MM.1S (cell line): ENCODE results near the gene SPEM1.

Experiments
- DNase-seq: peaks from one replicate; pipeline ENCODE4 v3.0.0-alpha.2; 2015
- H2AFZ ChIP-seq: fragments of 300-600 bp; sonication (generic); 2 replicates; pipeline ENCODE4 v1.6.0; 2016; ENCODE audit warnings: antibody characterized with exemption, low read length
- H3F3A ChIP-seq: fragments of 300-600 bp; sonication (generic); 2 replicates; pipeline ENCODE4 v1.6.1; 2016; ENCODE audit warnings: mild to moderate bottlenecking, antibody characterized with exemption, low read length, moderate library complexity, mixed read lengths; ENCODE audit not compliant: insufficient read depth
- H3K27ac ChIP-seq: fragments of 300-600 bp; sonication (generic); 2 replicates; pipeline ENCODE4 v1.5.1; 2016; ENCODE audit warnings: mild to moderate bottlenecking, low read length
- H3K27me3 ChIP-seq: fragments of 300-600 bp; sonication (generic); replicated peaks from 2 replicates; pipeline ENCODE4 v1.6.0; 2016; ENCODE audit warnings: low read length; ENCODE audit not compliant: insufficient read depth
- H3K36me3 ChIP-seq: fragments of 300-600 bp; sonication (generic); replicated peaks from 2 replicates; pipeline ENCODE4 v1.6.1; 2016; ENCODE audit warnings: mild to moderate bottlenecking, low read length, mixed read lengths; ENCODE audit not compliant: insufficient read depth
- H3K4me1 ChIP-seq: fragments of 300-600 bp; sonication (generic); 2 replicates; pipeline ENCODE4 v1.6.1; 2016; ENCODE audit warnings: low read length, mixed read lengths
- H3K4me2 ChIP-seq: fragments of 300-600 bp; sonication (generic); 2 replicates; pipeline ENCODE4 v1.6.0; 2016; ENCODE audit warnings: low read depth, low read length
- H3K4me3 ChIP-seq: fragments of 300-600 bp; sonication (generic); 2 replicates; pipeline ENCODE4 v1.5.1; 2016; ENCODE audit warnings: low read length, mixed read lengths
- H3K79me2 ChIP-seq: fragments of 300-600 bp; sonication (generic); 2 replicates; pipeline ENCODE4 v1.6.1; 2016; ENCODE audit warnings: mixed run types, low read length, mixed read lengths
- H3K9ac ChIP-seq: fragments of 300-600 bp; sonication (generic); 2 replicates; pipeline ENCODE4 v1.6.1; 2016; ENCODE audit warnings: low read length, mixed read lengths
- H3K9me2 ChIP-seq: fragments of 300-600 bp; sonication (generic); replicated peaks from 2 replicates; pipeline ENCODE4 v1.6.1; 2016; ENCODE audit warnings: mild to moderate bottlenecking, low read length, mixed read lengths; ENCODE audit not compliant: insufficient read depth
- H3K9me3 ChIP-seq: fragments of 300-600 bp; sonication (generic); replicated peaks from 2 replicates; pipeline ENCODE4 v1.6.1; 2016; ENCODE audit warnings: mild to moderate bottlenecking, low read length, mixed read lengths; ENCODE audit not compliant: insufficient read depth
- H4K20me1 ChIP-seq: fragments of 300-600 bp; sonication (generic); 2 replicates; pipeline ENCODE4 v1.6.1; 2016; ENCODE audit warnings: mild to moderate bottlenecking, low read length, moderate library complexity, mixed read lengths; ENCODE audit not compliant: insufficient read depth
- CTCF ChIP-seq: fragments of 300-600 bp; sonication (generic); IDR thresholded peaks from 2 replicates; pipeline ENCODE4 v1.5.1; 2016; ENCODE audit warnings: antibody characterized with exemption, low read length, mixed read lengths
- EZH2 ChIP-seq: fragments of 300-600 bp; sonication (generic); optimal IDR thresholded peaks from 2 replicates; pipeline ENCODE3; 2017; ENCODE audit warnings: low read depth, mild to moderate bottlenecking, antibody characterized with exemption, low read length, mixed read lengths
- EZH2phosphoT487 ChIP-seq: fragments of 300-600 bp; sonication (generic); IDR thresholded peaks from 2 replicates; pipeline ENCODE4 v1.6.1; 2018; ENCODE audit warnings: antibody characterized with exemption, low read length

Gene SPEM1

GRCh38 chr17:7448461-7448860 lies 28.3 kb downstream of the SPEM1 start:
- no peaks in the 10 kb centered on the region for H3K4me1 ChIP-seq
- no peaks in the 10 kb centered on the region for H3K9me3 ChIP-seq
- no peak overlapping the region for H3K27ac ChIP-seq
- no peaks in the 10 kb centered on the region for H4K20me1 ChIP-seq
- no peak overlapping the region for H2AFZ ChIP-seq
- H3K4me3 ChIP-seq = no peak overlapping the region
- H3K36me3 ChIP-seq = no peaks in the 10 kb centered on the region
- no peak overlapping the region for H3K4me2 ChIP-seq
- no peaks in the 10 kb centered on the region for H3F3A ChIP-seq
- H3K9ac ChIP-seq = no peak overlapping the region
- no peaks in the 10 kb centered on the region for H3K9me2 ChIP-seq
- H3K79me2 ChIP-seq = no peaks in the 10 kb centered on the region
- TF ChIP-seq CTCF (no peak), EZH2 (no peak), EZH2phosphoT487 (no peak)
- peaks cover 53% of the 10 kb centered on the region for H3K27me3 ChIP-seq
- DNase-seq = no peak

- no peaks in the 10 kb centered on the region for H4K20me1 ChIP-seq
- H3K27ac ChIP-seq = no peak overlapping the region
- no peak overlapping the region for H3K4me3 ChIP-seq
- DNase-seq = no peak
- no peaks in the 10 kb centered on the region for H3K36me3 ChIP-seq
- no peak overlapping the region for H2AFZ ChIP-seq
- H3K4me2 ChIP-seq = no peak overlapping the region
- H3K9me2 ChIP-seq = no peaks in the 10 kb centered on the region
- no peaks in the 10 kb centered on the region for H3K9me3 ChIP-seq
- H3K4me1 ChIP-seq = no peaks in the 10 kb centered on the region; the same call in 1 of the 2 replicates
- no peaks in the 10 kb centered on the region for H3K27me3 ChIP-seq
- TF ChIP-seq EZH2phosphoT487 (no peak), CTCF (no peak), EZH2 (no peak)
- H3F3A ChIP-seq = peaks cover 14% of the 10 kb centered on the region
- no peaks in the 10 kb centered on the region for H3K79me2 ChIP-seq
- H3K9ac ChIP-seq = no peak overlapping the region
Observed at GRCh38 chr17:7459961-7460545, 39.9 kb downstream of the SPEM1 start.

GRCh38 chr17:7460850-7461660 lies 40.9 kb downstream of the SPEM1 start:
- TF ChIP-seq EZH2 = no peak
- H3F3A ChIP-seq = peaks cover 10% of the 10 kb centered on the region
- H3K36me3 ChIP-seq = no peaks in the 10 kb centered on the region
- H3K9me3 ChIP-seq = no peaks in the 10 kb centered on the region
- H4K20me1 ChIP-seq = no peaks in the 10 kb centered on the region
- no peak overlapping the region for H3K4me3 ChIP-seq
- H3K27ac ChIP-seq = no peak overlapping the region
- H3K4me2 ChIP-seq = no peak overlapping the region
- H3K4me1 ChIP-seq = no peaks in the 10 kb centered on the region; the same call in 1 of the 2 replicates
- H2AFZ ChIP-seq = no peak overlapping the region
- DNase-seq = no peak
- H3K9me2 ChIP-seq = no peaks in the 10 kb centered on the region
- no peak overlapping the region for H3K9ac ChIP-seq
- H3K27me3 ChIP-seq = no peaks in the 10 kb centered on the region
- H3K79me2 ChIP-seq = no peaks in the 10 kb centered on the region
